Stimulated activated CD4-positive, alpha-beta T cell treated with anti-CD3 and anti-CD28 coated beads, Interleukin-1b, Interleukin-23, amount 100 ng/mL, for 48 hours (primary cell): ENCODE measurements around the gene UGDH.

Source experiments
- DNase-seq: peaks from one replicate; pipeline ENCODE4 v3.0.0-alpha.2; 2020

The UGDH gene

DNA sequence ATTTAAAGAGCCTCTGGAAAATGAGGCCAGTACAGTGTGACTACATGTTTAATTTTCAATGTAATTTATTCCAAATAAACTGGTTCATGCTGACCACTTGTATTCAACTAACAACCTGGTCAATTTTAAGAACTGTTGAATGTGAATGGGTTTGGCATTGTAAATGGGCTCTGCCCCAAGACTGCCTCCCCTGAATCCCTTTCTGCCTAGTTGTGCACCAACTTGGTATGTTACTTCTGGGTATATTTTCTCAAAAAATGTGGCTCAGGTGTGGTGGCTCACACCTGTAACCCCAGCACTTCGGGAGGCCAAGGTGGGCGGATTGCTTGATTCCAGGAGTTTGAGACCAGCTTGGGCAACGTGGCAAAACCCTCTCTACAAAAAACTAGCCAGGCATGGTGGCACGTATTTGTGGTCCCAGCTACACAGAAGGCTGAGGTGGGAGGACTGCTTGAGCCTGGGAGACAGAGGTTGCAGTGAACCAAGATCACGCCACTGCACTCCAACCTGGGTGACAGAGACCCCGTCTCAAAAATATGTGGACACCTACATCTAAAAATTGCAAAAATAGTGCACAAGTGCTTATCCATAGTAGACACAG lies 75.7 kb downstream of the UGDH start:
- no peak for DNase-seq

DNA sequence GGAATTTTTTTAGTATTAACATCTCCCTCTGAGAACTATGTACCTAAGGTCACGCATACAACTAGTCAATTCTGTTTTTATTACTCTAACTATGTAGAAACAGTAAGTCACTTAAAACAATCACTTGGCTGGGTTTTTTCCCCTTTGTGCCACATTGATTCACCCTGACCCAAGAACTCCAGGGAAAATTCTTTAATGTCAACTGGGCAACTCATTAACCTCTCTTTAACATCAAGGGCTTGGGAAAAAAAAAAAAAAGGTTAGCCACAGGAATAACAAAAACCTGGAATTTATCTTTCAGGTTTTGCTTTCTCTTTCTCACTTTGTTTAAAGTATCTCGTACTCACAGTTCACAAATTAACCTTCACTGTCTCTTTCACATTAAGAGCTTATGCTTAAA lies 76.6 kb downstream of the UGDH start:
- no peak for DNase-seq
